HG03432 (cell line): ENCODE data around the gene PLSCR2.
"Not testable (repeated sequence)": the region's sequence is repeated elsewhere in the genome, so short reads cannot be mapped to it uniquely, and the experiment has no call there.

ENCODE experiments used
- ATAC-seq: cut with Tn5 transposase; IDR thresholded peaks from one replicate; pipeline ENCODE4 v1.9.1; 2021; ENCODE audit warnings: mild to moderate bottlenecking, moderate library complexity; ENCODE audit not compliant: unreplicated experiment

Gene PLSCR2, protein sequence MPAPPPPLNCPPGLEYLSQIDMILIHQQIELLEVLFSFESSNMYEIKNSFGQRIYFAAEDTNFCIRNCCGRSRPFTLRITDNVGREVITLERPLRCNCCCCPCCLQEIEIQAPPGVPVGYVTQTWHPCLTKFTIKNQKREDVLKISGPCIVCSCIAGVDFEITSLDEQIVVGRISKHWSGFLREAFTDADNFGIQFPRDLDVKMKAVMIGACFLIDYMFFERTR

DNA sequence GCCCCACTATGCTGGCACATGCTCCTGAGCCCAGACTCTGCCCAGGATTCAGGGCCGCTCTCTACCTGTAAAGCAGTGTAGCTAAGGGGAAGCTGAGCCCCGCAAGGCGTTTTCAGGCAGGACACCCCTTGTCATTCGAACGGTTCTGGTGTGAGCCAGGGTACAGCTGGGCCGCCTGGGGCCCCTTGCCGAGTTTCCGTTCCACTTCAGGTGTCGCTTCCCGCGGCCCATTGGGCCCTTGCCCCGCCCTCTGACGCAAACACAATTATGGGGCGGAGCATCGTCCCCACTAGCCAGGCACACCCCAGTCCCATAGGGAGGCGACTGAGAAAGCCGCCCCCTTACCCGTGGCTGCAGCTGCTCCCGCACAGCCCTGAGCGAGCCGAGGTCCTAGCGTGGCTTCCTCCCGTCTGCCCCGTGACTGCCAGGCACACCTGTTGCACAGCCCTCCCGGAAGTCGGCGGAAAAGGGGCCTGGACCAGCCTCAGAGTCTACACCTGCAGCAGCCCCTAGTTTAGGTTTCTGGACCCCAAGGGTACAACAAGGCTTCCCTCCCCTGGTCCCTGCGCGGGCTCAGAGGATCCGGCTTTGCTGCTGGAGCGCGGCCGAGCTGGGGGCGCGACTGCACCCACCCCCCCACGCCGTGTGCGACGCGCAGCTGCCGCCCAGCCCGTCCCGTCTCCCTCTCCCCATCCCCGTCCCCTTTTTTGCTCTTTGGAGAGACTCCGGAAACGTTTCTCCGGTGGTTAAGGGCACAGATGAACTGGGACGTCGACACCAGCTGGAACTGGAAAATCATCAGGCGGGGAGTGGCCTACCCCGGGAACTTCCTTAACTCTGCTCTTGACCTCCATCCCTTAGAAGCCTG lies at the start of gene PLSCR2:
PLSCR2 (minus strand) TSS at position 412 of the 868 bp plus-strand sequence. CDS start 9,657 bp downstream, outside the sequence.
- peak; percentile 96 for ATAC-seq

DNA sequence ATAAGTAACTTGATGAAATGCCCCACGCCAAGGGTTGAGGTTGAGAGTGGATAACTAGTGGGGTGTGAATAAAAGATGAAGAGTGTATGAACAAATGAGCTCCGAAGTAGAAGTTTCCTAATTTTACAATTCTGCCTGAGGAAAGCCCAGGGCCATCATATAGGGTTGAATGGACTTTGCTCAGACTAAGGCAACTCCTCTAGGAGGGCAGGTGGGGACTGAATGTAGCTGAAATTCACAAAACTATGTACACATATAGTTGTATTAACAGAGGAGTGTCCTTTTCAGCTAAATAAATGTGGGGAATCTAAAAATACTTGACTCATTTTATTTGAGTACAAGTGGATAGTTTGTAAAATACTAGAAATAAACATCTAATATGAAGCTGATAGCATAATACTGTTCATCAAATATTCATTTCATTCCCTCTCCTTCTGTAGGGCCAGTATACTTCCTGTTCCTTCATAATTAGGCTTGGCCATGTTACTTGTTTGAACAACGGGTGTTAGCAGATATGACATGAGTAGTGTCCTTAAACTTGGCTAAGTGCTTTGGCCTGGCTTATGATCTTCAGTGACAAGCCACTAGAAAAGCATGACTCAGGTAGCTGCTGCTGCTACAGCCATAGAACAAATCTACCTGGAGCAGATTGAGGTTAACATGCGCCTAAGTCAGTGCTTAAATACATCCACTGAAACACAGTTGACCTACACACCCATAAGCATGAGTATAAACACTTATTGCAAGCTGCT lies 48.5 kb upstream of the PLSCR2 start:
- no peak for ATAC-seq

DNA sequence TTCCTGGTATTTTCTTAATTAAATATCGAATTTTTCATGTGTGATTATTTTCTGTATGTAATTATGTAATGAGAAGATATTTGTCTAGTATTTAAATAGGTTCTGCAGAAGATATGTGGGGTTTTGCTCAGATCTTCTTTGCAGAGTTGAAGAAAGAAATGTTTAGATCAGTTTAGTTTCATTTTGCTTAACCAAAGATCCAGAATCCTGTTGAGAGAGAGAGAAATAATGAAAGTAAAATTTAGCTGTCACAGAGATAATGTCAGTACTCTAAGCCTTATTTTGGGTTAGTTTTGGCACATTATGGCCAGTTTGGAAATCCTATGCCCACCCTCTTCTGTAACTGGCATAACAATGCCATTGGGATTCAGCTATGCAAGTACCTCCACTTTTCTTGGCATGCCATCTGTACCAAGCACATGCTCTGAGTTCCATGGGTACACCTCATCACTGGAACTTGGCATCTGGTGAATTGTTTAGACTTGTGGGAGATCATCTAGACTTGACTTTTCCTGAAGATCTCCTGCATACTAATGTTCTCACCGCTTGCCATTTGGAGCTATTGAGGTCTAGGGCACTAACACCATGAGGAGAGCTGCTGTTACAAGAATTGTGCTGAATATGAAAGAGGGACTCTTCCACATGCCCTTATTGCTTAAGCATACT lies 44.2 kb upstream of the PLSCR2 start:
- no peak for ATAC-seq

DNA sequence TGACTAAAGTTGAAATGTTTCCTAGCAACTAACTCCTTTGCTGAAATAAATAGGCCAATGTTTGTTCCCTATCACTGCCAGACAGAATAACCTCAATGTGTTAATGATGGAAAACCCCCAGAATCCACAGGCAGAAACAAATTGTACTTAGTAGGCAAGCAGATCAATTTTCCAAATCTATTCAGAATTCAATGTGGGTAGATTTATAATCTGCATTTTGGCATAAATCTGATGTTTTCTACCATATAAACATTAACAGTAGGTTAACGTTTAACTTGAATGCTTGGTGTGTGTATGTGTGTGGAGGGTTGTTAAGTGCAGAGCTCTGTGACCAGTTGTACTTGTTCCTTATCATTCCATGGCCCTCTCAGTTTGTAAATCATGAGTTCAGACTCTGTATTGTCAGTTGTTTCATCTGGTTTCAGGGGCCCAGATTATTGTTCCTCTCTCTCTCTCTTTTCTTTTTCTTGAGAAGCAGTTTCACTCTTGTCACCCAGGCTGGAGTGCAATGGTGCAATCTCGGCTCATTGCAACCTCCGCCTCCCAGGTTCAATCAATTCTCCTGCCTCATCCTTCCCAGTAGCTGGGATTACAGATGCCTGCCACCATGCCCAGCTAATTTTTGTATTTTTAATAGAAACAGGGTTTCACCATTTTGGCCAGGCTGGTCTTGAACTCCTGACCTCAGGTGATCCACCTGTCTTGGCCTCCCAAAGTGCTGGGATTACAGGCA lies 42.2 kb upstream of the PLSCR2 start:
- no peak for ATAC-seq

DNA sequence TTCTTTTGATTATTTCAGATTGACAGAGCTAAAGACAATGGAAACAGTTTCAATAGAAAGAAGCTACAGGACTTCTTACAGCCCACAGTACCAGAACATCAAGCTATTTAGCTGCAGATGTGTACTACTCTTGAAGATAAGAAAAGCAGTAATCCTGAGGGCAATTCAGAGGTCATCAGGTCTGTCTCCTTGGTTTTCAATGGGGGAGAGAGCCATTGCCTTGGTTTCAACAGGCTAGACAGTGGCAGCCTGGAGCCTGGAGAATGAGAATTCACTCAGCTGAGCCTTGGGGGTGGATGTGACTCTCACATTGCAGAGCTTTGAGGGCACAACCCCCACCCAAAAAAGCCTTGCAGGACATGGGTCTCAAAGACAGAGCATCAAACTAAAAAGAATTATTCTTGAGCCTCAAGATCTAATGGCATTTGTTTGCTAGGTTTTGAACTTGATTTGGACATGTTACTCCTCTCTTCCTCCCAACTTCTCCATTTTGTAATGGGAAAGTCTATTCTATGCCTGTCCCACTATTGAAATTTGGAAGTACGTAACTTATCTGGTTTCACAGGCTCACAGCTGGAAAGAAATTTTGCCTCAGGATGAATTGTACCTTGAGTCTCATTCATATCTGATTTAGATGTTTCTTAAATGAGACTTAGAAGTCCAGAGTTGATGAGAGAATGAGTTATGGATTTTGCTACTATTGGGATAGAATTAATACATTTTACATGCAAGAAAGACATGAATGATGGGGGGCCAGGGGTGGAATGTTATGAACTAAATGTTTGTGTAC lies 38.2 kb upstream of the PLSCR2 start:
- no peak for ATAC-seq

DNA sequence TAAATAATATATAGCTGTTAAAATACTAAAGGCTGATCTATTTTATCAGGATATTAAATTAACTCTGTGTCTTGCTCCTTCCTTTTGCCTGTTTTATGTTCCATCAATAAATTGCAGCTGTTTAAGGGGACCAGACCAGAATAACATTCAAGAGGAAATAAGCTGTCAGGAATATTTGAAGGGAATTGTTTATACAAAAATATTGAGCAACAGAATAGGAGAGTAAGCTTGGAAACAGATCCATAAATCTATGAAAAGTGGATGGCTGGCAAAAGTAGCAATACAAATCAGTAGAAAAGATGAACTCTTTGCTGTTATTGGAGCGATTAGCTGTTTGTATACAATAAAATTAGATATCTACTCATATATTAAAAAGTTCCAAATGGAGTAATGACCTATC lies 36.2 kb upstream of the PLSCR2 start:
- ATAC-seq, result no peak

DNA sequence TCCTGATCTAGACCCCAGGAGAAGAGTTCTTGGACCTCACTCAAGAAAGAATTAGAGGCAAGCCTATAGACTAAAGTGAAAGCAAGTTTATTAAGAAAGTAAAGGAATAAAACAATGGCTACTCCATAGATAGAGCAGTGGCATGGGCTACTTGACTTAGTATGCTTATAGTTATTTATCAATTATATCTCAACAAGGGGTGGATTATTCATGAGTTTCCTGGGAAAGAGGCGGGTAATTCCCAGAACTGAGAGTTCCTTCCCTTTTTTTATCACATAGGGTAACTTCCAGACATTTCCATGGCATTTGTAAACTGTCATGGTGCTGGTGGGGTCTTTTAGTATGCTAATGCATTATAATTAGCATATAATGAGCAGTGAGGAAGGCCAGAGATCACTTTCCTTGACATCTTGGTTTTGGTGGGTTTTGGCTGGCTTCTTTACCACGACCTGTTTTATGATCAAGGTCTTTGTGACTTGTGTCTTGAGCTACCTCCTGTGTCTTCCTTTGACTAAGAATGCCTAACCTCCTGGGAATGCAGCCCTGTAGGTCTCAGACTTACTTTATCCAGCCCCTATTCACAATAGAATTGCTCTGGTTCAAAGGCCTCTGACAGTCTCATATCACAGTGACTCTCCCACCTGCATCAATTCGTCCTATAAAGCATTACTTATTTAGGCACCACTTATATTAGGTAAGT lies 35.3 kb upstream of the PLSCR2 start:
- no peak for ATAC-seq

DNA sequence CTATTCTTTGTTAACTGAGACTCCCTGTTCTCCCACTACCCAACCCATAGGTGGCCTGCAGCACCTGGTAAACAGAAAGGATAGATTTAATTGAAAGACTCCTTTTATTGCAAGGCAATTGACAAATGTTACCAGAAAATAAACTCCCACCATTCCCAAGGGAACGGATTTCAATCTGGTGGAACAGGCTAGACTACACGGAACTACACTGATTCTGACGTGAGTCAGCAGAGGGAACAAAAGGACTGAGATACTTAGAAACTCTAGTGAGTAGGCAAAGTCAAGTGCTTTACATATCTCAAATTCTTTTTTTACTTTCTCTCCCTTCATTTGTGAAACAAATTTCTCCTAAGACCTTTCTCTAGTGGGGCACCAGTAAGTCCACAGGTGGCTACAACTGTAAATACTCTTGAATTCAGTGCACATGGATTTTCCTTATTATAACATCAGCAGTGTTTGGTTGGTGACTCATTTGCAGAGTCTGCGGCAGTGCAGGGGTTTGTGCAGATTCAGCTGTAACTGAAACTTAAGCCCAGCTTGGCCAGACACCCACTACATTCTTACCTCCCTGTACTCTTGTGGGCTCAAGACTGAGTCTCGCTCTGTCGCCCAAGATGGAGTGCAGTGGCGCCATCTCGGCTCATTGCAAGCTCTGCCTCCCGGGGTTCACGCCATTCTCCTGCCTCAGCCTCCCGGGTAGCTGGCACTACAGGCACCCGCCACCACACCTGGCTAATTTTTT lies 34.3 kb upstream of the PLSCR2 start:
- peak; percentile 95 for ATAC-seq

DNA sequence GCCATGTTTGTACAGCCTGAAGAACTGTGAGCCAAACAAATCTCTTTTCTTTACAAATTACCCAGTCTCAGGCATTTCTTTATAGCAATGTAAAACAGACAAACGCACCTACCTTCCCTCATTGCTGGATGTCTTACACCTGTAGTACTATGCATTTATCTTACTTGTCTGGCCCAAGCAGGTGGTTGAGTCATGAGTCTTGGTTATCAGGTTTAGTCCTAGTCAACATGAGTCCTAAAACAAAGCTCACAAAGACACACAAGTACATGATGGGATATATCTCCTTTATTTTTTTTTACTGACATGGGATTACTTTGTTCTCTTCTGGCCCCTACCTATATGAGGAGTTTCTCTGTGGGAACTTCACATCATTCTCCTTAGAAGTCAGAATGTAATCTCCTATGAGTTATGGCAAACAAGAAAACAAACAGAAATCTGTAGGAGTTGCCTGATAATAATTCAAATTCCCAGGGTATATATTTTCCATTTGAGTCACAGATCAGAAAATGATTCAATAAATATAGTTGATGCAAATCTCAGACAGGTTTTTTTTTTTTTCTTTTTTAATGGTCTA lies 33.6 kb upstream of the PLSCR2 start:
- ATAC-seq, result no peak

DNA sequence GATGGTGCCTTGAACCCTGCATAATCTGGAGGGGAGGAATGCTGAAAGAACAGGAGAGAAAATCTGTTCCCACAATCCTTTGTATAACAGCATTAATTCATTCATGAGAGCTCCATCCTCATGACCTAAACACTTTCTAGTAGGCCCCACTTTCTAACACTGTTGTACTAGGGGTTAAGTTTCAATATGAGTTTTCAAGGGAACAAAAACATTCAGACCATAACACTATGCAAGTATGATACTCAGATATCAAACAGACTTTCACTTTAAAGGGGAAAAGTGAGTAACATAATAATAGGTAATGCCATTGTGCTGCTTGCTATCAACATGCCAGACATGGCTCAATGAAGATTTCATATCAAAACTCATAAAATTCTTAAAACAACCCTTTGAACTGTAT lies 32.4 kb upstream of the PLSCR2 start:
- ATAC-seq, result peak; percentile 29

DNA sequence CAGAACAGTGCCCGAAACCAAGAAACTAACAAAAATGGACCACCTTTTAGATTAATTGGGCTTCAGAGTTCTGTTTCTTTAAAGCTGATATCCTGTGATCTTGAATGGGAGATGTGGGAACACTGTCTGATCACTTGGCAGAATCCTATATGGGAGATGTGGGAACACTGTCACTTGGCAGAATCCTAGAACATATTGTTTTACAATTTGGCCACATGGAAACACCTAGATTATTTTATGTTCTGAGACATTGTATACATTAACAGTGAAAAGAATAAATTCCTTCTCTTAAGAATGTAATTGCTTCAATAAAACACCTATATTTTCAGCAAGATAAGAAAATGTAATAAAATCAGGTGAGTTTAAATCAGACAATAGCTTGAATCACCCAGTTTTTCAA lies 30.3 kb upstream of the PLSCR2 start:
- no peak for ATAC-seq

DNA sequence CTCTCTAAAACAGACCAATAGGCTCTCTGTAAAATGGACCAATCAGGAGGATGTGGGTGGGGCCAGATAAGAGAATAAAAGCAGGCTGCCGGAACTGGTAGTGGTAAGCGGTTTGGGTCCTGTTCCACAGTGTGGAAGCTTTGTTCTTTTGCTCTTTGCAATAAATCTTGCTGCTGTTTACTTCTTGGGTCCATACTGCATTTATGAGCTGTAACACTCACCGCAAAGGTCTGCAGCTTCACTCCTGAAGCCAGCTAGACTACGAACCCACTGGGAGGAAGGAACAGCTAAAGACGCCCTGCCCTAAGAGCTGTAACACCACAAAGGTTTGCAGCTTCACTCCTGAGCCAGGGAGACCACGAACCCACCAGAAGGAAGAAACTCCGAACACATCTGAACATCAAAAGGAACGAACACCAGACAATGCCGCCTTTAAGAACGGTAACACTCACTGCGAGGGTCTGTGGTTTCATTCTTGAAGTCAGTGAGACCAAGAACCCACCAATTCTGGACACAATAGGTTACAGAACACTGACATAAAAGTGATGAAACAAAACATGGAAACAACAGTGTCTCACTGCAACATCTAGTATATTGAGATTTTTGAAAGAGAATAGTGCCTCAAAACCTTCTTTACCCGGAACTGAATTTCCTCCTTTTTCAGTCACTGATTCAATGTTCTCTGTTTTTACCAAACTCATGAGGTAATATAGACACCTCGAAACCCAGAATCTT lies 28.8 kb upstream of the PLSCR2 start:
- ATAC-seq, result no peak

DNA sequence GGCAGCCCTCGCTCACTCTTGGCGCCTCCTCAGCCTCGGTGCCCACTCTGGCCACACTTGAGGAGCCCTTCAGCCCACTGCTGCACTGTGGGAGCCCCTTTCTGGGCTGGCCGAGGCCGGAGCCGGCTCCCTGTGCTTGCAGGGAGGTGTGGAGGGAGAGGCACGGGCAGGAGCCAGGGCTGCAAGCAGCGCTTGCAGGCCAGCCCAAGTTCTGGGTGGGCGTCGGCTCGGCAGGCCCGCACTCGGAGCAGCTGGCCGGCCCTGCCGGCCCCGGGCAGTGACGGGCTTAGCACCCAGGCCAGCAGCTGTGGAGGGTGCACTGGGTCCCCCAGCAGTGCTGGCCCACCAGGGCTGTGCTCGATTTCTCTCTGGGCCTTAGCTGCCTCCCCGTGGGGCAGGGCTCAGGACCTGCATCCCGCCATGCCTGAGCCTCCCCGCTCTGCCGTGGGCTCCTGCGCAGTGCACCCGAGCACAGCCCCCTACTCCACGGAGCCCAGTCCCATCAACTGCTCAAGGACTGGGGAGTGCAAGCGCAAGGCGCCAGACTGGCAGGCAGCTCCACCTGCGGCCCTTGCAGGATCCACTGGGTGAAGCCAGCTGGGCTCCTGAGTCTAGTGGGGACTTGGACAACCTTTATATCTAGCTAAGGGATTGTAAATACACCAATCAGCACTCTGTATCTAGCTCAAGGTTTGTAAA lies 27.9 kb upstream of the PLSCR2 start:
- ATAC-seq, result not testable (repeated sequence)

DNA sequence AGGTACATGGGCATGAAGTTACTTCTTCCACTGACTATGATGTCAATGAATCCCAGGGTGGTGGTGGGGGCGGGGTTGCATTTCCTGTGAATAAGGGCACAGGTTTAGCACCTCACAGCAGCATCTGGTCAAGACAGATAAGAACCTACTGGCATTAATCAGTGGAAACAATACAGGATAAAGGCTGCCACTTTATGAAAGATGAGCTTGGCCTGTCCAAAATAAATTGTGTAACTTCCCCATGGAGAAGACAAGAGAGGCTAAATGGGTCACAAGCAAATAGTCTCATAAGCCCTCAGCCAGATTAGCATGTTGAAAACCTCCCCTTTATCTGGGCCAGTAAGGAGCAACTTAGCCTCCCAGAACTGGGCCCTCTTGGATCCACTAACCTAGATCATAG lies 27.4 kb upstream of the PLSCR2 start:
- no peak for ATAC-seq

DNA sequence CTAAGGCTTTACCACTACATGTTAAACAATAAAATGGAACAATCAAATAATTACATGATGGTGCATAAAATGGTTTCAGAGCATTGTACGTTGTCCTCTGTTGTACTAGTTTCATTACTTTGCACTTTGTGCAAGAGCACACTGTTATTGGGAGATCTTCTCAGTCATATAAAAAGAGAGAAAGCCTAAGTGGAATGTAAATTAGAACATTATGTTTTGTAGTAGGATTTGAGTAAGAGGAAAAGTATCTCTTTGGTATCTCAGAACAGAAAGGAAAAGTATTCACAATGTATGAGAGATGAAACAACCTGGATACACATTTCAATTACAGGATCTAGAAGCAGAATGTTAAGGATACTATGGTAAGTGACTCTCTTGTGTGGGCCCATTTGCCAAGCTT lies 26.9 kb upstream of the PLSCR2 start:
- ATAC-seq, result no peak

DNA sequence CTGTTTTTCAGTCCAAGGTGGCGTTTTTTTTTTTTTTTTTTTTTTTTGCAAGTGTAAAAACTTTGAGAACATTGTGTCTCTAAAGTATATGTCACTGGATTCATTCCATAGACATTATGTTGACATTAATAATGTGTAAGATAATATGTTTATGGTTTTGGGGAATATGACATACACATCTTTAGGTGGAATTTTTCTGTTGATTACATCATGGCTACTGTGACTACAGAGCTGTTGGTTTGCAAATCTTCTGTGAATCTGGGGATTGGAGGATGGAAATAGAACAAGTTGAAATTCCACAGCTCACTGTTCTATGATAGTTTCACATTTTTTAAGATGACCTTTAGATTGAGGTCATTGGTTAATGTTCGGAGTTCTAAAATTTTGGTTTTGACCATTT lies 24.4 kb upstream of the PLSCR2 start:
- ATAC-seq, result no peak

DNA sequence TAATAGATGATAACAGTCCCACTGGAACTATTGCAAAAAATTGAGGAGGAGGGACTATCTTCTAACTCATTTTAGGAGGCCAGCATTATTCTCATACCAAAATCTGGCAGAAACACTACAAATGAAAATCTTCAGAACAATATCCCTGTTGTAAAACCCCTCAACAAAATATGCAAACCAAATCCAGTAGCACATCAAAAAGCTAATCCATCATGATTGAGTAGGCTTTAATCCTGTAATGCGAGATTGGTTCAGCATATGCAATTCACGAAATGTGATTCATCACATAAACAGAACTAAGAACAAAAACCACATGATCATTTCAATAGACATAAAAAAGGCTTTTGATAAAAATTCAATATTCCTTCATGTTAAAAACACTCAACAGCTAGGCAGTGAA lies 23.9 kb upstream of the PLSCR2 start:
- no peak for ATAC-seq
